ENCODE results near the gene SLC44A2. TPM values are rescaled to one million over a fixed set of nuclear protein-coding genes. Genes with fewer than 3 reads are reported as not detected.

The SLC44A2 gene
- total and polyA plus RNA-seq, 3 donors from 2014 or later = 268 to 463 (median 360) TPM

DNA sequence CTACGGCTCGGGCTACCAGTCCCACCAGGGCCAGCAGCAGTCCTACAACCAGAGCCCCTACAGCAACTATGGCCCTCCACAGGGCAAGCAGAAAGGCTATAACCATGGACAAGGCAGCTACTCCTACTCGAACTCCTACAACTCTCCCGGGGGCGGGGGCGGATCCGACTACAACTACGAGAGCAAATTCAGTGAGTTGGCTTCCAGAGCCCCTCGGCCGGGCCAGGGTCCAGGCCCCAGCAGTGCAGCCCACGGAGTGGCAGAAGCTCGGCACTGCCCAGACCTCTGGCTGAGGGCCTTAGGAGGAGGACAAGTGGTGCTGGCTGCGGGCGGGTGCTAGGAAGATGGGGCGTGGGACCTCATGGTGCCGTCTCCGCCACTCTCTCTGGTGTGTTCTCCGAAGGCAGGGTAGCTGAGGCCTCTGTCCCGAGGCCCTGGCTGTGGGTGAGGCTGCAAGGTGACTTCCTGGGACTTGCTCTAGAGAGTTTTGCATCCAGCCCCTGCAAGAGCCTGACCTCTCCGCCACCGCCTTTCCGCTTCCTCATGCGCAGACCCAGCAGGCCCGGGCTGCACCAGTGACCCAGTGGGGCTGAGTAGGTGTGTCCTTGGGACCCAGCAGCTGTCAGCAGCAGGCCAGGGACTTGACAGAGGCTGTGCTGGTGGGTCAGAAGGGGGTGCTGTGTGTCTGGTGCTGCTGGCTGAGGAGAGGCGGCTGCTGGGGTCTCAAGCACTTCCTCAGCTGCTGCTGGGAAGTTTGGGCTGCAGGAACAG lies 62.4 kb downstream of the SLC44A2 start:
- Histone ChIP-seq H3K36me3 (ENCODE audit: low read depth, missing control alignments) (no peaks in the 10 kb centered on the region), H3K27me3 (no peaks in the 10 kb centered on the region), H3K9me3 (no peaks in the 10 kb centered on the region), H3K4me1 (peaks cover 25% of the 10 kb centered on the region), H3K4me3 (no peak overlapping the region), H3K27ac (peak overlapping the region in 1 of 2 donors; percentile 68)
- TF ChIP-seq POLR2A (IDR thresholded peaks at IDR 0.05) = no peak
- TF ChIP-seq, protein P1, sequence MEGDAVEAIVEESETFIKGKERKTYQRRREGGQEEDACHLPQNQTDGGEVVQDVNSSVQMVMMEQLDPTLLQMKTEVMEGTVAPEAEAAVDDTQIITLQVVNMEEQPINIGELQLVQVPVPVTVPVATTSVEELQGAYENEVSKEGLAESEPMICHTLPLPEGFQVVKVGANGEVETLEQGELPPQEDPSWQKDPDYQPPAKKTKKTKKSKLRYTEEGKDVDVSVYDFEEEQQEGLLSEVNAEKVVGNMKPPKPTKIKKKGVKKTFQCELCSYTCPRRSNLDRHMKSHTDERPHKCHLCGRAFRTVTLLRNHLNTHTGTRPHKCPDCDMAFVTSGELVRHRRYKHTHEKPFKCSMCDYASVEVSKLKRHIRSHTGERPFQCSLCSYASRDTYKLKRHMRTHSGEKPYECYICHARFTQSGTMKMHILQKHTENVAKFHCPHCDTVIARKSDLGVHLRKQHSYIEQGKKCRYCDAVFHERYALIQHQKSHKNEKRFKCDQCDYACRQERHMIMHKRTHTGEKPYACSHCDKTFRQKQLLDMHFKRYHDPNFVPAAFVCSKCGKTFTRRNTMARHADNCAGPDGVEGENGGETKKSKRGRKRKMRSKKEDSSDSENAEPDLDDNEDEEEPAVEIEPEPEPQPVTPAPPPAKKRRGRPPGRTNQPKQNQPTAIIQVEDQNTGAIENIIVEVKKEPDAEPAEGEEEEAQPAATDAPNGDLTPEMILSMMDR (IDR thresholded peaks at IDR 0.05) = no peak
- intact Hi-C loops (cut with DNase I; ENCODE audit: low total_unique reads) = no loop called here
- WGBS, 2 donors = 84 to 100% methylated on average over 2 to 23 of the region's 25 CpGs
- no peak for DNase-seq

DNA sequence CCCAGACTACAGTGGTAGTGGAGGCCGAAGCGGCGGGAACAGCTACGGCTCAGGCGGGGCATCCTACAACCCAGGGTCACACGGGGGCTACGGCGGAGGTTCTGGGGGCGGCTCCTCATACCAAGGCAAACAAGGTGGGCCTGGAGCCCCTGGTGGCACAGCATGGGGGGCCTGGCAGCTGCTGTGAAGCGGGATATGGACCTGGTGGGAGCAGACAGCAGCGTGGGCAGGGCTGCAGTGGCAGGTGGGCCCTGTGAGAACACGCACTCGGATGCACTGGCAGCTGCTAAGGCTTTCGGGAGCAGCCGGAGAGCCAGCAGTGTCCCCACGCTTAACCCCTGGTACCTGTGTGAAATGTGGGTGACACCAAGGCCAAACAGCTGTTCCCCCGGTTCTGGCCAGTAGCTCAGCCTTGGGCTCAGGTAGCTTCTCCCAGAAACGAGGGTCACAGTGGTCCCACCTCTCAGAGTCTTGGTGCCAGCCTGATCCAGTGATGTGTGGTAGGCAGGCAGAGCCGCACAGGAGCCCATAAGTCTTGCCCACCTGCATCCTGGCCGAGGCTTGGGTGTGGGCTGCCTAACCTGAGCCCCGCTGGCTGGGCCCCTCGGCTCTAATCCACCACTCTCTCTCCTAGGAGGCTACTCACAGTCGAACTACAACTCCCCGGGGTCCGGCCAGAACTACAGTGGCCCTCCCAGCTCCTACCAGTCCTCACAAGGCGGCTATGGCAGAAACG lies 63.4 kb downstream of the SLC44A2 start:
- Histone ChIP-seq H3K4me3 (no peak overlapping the region), H3K27me3 (no peaks in the 10 kb centered on the region), H3K4me1 (peaks cover 25% of the 10 kb centered on the region), H3K27ac (no peak overlapping the region), H3K9me3 (no peaks in the 10 kb centered on the region), H3K36me3 (ENCODE audit: low read depth, missing control alignments) (no peaks in the 10 kb centered on the region)
- no peak for DNase-seq
- intact Hi-C loops (cut with DNase I; ENCODE audit: low total_unique reads) = no loop called here
- TF ChIP-seq, protein P1 (IDR thresholded peaks at IDR 0.05) = no peak
- TF ChIP-seq POLR2A (IDR thresholded peaks at IDR 0.05) = no peak
- 90 to 91% methylated on average over 22 to 27 of the region's 27 CpGs for WGBS, 2 donors

DNA sequence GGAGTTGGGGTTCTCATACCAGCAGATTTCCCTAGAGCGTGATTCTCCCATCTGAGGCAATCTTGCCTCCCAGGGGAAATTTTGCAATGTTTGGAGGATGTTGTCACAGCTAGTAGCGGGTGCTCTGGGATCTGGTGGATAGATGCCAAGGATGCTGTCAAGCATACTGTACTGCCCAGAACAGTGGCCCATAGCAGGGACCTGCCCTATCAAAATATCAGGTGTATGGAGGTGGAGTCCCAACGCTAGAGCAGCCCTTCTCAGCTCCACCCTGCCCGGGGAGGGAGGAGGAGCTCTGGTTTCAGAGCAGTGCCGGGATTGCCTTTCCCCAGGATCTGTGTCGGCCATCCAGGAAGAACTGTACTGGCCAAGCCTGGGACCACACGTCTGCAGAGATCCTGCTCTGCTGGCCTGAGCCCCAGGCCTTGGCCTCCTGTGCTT lies 65.0 kb downstream of the SLC44A2 start:
- no peaks in the 10 kb centered on the region for H3K36me3 ChIP-seq (ENCODE audit: low read depth, missing control alignments)

GRCh38 chr19:10691178-10691881 lies 66.0 kb downstream of the SLC44A2 start:
- Histone ChIP-seq H3K4me3 (no peak overlapping the region), H3K27ac (no peak overlapping the region), H3K27me3 (no peaks in the 10 kb centered on the region), H3K4me1 (peaks cover 20% of the 10 kb centered on the region), H3K9me3 (no peaks in the 10 kb centered on the region), H3K36me3 (ENCODE audit: low read depth, missing control alignments) (no peaks in the 10 kb centered on the region)
- TF ChIP-seq, protein P1 (IDR thresholded peaks at IDR 0.05) = no peak
- TF ChIP-seq POLR2A (IDR thresholded peaks at IDR 0.05) = no peak
- intact Hi-C loops (cut with DNase I; ENCODE audit: low total_unique reads) = no loop called here
- DNase-seq = no peak
- 80 to 83% methylated on average over 18 to 23 of the region's 23 CpGs for WGBS, 2 donors

More for the DNA sequence above, 65.0 kb downstream of the SLC44A2 start:
- 46% methylated on average over 4 to 7 of the region's 7 CpGs for WGBS, 2 donors
- Histone ChIP-seq H3K27ac (peak overlapping the region in 1 of 2 donors; percentile 19), H3K27me3 (no peaks in the 10 kb centered on the region), H3K4me1 (peaks cover 21% of the 10 kb centered on the region), H3K4me3 (no peak overlapping the region), H3K9me3 (no peaks in the 10 kb centered on the region)
- intact Hi-C loops (cut with DNase I; ENCODE audit: low total_unique reads) = no loop called here
- TF ChIP-seq, protein P1 (IDR thresholded peaks at IDR 0.05) = no peak
- TF ChIP-seq POLR2A (IDR thresholded peaks at IDR 0.05) = no peak
- peak; percentile 73 for DNase-seq

Measured in testis (tissue), 3 donors.